SK-N-SH (cell line): ENCODE data around the gene NTRK3. TPM values are rescaled to one million over a fixed set of nuclear protein-coding genes. Genes with fewer than 3 reads are reported as not detected.

Source experiments
- CTCF ChIA-PET: fragments of 300-600, 350-600 bp; formaldehyde crosslinking; extraction: SDS; loops from one replicate; lab custom pipeline; 2021; lab: Yijun Ruan, JAX
- POLR2A ChIA-PET: fragments of 350-600 bp; sonication (Branson Sonifier 250); formaldehyde crosslinking; extraction: SDS; loops from one replicate; lab custom pipeline; 2020; ENCODE audit warnings: antibody characterized with exemption, inconsistent platforms; lab: Yijun Ruan, JAX
- DNase-seq: peaks from one replicate; pipeline ENCODE4 v3.0.0; 2012
- H2AFZ ChIP-seq: fragments of 200-600 bp; sonication (generic); 2 replicates; pipeline ENCODE4 v1.8.1; 2016; ENCODE audit warnings: antibody characterized with exemption, mild to moderate bottlenecking, low read depth
- H3F3A ChIP-seq: fragments of 200-600 bp; sonication (generic); replicated peaks from 2 replicates; pipeline ENCODE3; 2016; ENCODE audit warnings: antibody characterized with exemption, mild to moderate bottlenecking; ENCODE audit not compliant: insufficient read depth
- H3K27ac ChIP-seq, 2 experiments: fragments of 200-500 bp in 1 of 2; fragments of 200-600 bp in 1 of 2; sonication (Bioruptor generic) in 1 of 2; sonication (generic), shearing (Covaris generic) in 1 of 2; 2 replicates each; pipeline versions ENCODE4 v1.5.1 to v1.6.1; 2014 to 2016; ENCODE audit warnings: low read depth in 2 of 2, inconsistent platforms in 1 of 2, low read length in 1 of 2, mild to moderate bottlenecking in 1 of 2, mixed read lengths in 1 of 2
- H3K27me3 ChIP-seq: fragments of 200-600 bp; sonication (generic), shearing (Covaris generic); 2 replicates; pipeline ENCODE4 v1.6.1; 2016; ENCODE audit warnings: mixed run types; ENCODE audit not compliant: insufficient read depth
- H3K36me3 ChIP-seq, 2 experiments: fragments of 200-500 bp in 1 of 2; fragments of 200-600 bp in 1 of 2; sonication (Bioruptor generic) in 1 of 2; sonication (generic) in 1 of 2; replicated peaks in 1 of 2; 2 replicates each; pipeline versions ENCODE3 to v1.5.1; 2014 to 2016; ENCODE audit warnings: low read length in 1 of 2, mild to moderate bottlenecking in 1 of 2; ENCODE audit not compliant: insufficient read depth in 2 of 2, control insufficient read depth in 1 of 2
- H3K4me1 ChIP-seq, 2 experiments: fragments of 200-500 bp in 1 of 2; fragments of 200-600 bp in 1 of 2; sonication (Bioruptor generic) in 1 of 2; sonication (generic), shearing (Covaris generic) in 1 of 2; 2 replicates each; pipeline versions ENCODE4 v1.5.1 to v1.6.1; 2014 to 2016; ENCODE audit warnings: low read depth in 1 of 2, low read length in 1 of 2, mixed run types in 1 of 2; ENCODE audit not compliant: insufficient read depth in 2 of 2, control insufficient read depth in 1 of 2
- H3K4me2 ChIP-seq: fragments of 200-600 bp; sonication (generic), shearing (Covaris generic); 2 replicates; pipeline ENCODE4 v1.6.1; 2017; ENCODE audit warnings: mixed run types
- H3K4me3 ChIP-seq, 2 experiments: fragments of 200-500 bp in 1 of 2; fragments of 200-600 bp in 1 of 2; sonication (Bioruptor generic) in 1 of 2; sonication (generic), shearing (Covaris generic) in 1 of 2; 2 replicates each; pipeline versions ENCODE4 v1.5.1 to v1.8.1; 2014 to 2016; ENCODE audit warnings: low read depth in 2 of 2, inconsistent platforms in 1 of 2, low read length in 1 of 2, mild to moderate bottlenecking in 1 of 2, mixed read lengths in 1 of 2, moderate library complexity in 1 of 2
- H3K79me2 ChIP-seq: fragments of 200-600 bp; sonication (generic); 2 replicates; pipeline ENCODE4 v1.8.1; 2017; ENCODE audit warnings: mild to moderate bottlenecking; ENCODE audit not compliant: insufficient read depth
- H3K9ac ChIP-seq: fragments of 200-600 bp; sonication (generic); 2 replicates; pipeline ENCODE4 v1.6.1; 2017; ENCODE audit warnings: mixed run types
- H3K9me2 ChIP-seq: fragments of 200-600 bp; sonication (generic); 2 replicates; pipeline ENCODE4 v1.6.1; 2017; ENCODE audit warnings: mixed run types
- H3K9me3 ChIP-seq: fragments of 200-600 bp; sonication (generic); 2 replicates; pipeline ENCODE4 v1.6.1; 2017; ENCODE audit warnings: mixed run types, mild to moderate bottlenecking, moderate library complexity
- H4K20me1 ChIP-seq: fragments of 200-600 bp; sonication (generic); 2 replicates; pipeline ENCODE4 v1.6.1; 2017; ENCODE audit warnings: mild to moderate bottlenecking, mixed run types; ENCODE audit not compliant: insufficient read depth
- ELF1 ChIP-seq: IDR thresholded peaks from 2 replicates; pipeline ENCODE4 v1.4.0; 2012
- EP300 ChIP-seq, 2 experiments: IDR thresholded peaks; 2 replicates each; pipeline versions ENCODE4 v1.4.0 to v1.6.1; 2012; ENCODE audit warnings: borderline replicate concordance in 1 of 2, low read depth in 1 of 2, low read length in 1 of 2
- EZH2phosphoT487 ChIP-seq: fragments of 200-600 bp; sonication (generic); IDR thresholded peaks from 2 replicates; pipeline ENCODE4 v1.6.1; 2017; ENCODE audit warnings: low read depth, mixed run types, mild to moderate bottlenecking, antibody characterized with exemption, moderate library complexity, borderline replicate concordance
- FOXJ3 ChIP-seq: sonication (generic); formaldehyde crosslinking; IDR thresholded peaks from 2 replicates; pipeline ENCODE4 v1.5.1; 2020; ENCODE audit warnings: mild to moderate bottlenecking, missing genetic modification reagents
- FOXM1 ChIP-seq: IDR thresholded peaks from 2 replicates; pipeline ENCODE4 v1.4.0; 2012; ENCODE audit warnings: low read depth, mild to moderate bottlenecking
- GABPA ChIP-seq: IDR thresholded peaks from 2 replicates; pipeline ENCODE4 v1.4.0; 2012; ENCODE audit warnings: low read depth, mild to moderate bottlenecking
- GATA2 ChIP-seq: sonication (generic); formaldehyde crosslinking; IDR thresholded peaks from 2 replicates; pipeline ENCODE4 v1.5.0; 2020; ENCODE audit warnings: mild to moderate bottlenecking, missing genetic modification reagents
- IRF3 ChIP-seq: fragments of 150-350 bp; IDR thresholded peaks from 2 replicates; pipeline ENCODE4 v1.6.1; 2016; ENCODE audit warnings: mild to moderate bottlenecking, low read depth, low read length
- JUND ChIP-seq: IDR thresholded peaks from 2 replicates; pipeline ENCODE4 v1.4.0; 2012
- NRF1 ChIP-seq: IDR thresholded peaks from 2 replicates; pipeline ENCODE4 v1.6.1; 2012; ENCODE audit warnings: low read depth, mild to moderate bottlenecking, low read length
- PBX3 ChIP-seq: IDR thresholded peaks from 2 replicates; pipeline ENCODE4; 2012
- RAD21 ChIP-seq: IDR thresholded peaks from 2 replicates; pipeline ENCODE4 v1.6.1; 2012; ENCODE audit warnings: mild to moderate bottlenecking, low read length
- RCOR1 ChIP-seq: fragments of 150-350 bp; IDR thresholded peaks from 2 replicates; pipeline ENCODE4 v1.6.1; 2017; ENCODE audit warnings: antibody characterized with exemption, low read length
- RFX5 ChIP-seq: IDR thresholded peaks from 2 replicates; pipeline ENCODE4 v1.6.1; 2012; ENCODE audit warnings: mild to moderate bottlenecking, improper control_type of control experiment, low read length
- RXRA ChIP-seq: IDR thresholded peaks from 2 replicates; pipeline ENCODE4 v1.4.0; 2012; ENCODE audit warnings: low read depth, mild to moderate bottlenecking, borderline replicate concordance
- TAF1 ChIP-seq: IDR thresholded peaks from 2 replicates; pipeline ENCODE4 v1.6.1; 2012; ENCODE audit warnings: low read depth, mild to moderate bottlenecking, low read length, moderate library complexity, borderline replicate concordance
- TCF12 ChIP-seq: IDR thresholded peaks from 2 replicates; pipeline ENCODE4 v1.4.0; 2012
- TEAD4 ChIP-seq: IDR thresholded peaks from 2 replicates; pipeline ENCODE4 v1.4.0; 2012; ENCODE audit warnings: mild to moderate bottlenecking, borderline replicate concordance; ENCODE audit not compliant: insufficient read depth
- WGBS: methylation state at CpG from one replicate; pipeline ENCODE4 v1.1.6; 2017; ENCODE audit warnings: low lambda C conversion rate; 5-methylcytosine and 5-hydroxymethylcytosine counted together
- polyA plus RNA-seq, 3 experiments: library from polyadenylated mRNA; depleted of rRNA; stranded (reverse); fragments of >200 nt; gene quantifications; 2 replicates each; pipeline ENCODE4 v1.2.3, GENCODE V29; 2012
- TF ChIP-seq, protein P1 (sequence below): fragments of 200-600 bp; sonication (generic); IDR thresholded peaks from 2 replicates; pipeline ENCODE4 v1.6.1; 2017; ENCODE audit warnings: antibody characterized with exemption, mild to moderate bottlenecking, moderate library complexity
- TF ChIP-seq, protein P2 (sequence below): IDR thresholded peaks from 2 replicates; pipeline ENCODE4 v1.4.0; 2012; ENCODE audit warnings: low read depth
- TF ChIP-seq, protein P3 (sequence below): fragments of 150-350 bp; IDR thresholded peaks from 2 replicates; pipeline ENCODE4 v1.6.1; 2017; ENCODE audit warnings: antibody characterized with exemption, low read length, low read depth, borderline replicate concordance
- TF ChIP-seq, protein P4 (sequence below): IDR thresholded peaks from 2 replicates; pipeline ENCODE4 v1.4.0; 2012; ENCODE audit warnings: low read depth, borderline replicate concordance

Gene NTRK3
- polyA plus RNA-seq, 1 of the 3 experiments (the other 2 are of a cell fraction), result 2.6 TPM

DNA sequence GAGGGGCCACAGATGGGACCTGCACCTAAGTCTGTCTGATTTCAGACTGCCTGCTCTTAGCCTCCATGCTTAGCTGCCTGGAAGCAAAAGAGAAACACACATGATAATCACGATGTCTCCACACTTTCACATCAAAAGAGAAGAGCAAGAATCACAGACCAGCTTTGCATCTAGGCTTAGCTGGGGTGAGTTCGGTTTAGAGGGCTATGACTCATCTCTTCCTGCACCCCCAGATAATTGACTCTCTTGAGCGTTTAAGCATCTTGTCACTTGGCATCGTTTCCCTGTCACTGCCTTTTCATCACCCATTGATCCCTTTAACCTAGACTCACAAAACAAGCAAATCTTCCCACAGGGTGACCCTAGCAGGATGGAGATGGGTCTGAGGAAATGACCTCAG, 124.0 kb downstream of the NTRK3 start:
- no peak for DNase-seq
- H3K4me2 ChIP-seq, result no peak overlapping the region
- TF ChIP-seq RXRA (no peak), FOXM1 (no peak), JUND (no peak), TCF12 (no peak), FOXJ3 (CRISPR knock-in tag) (no peak), RAD21 (no peak), IRF3 (no peak), RCOR1 (no peak), EZH2phosphoT487 (no peak), PBX3 (no peak), ELF1 (no peak)
- ChIA-PET CTCF (no interaction called here), POLR2A (no interaction called here)
- H3K27ac ChIP-seq, result no peak overlapping the region
- peaks cover 0 to 2% of the 10 kb centered on the region in 2 experiments; a peak in 1 of 4 replicates for H3K4me1 ChIP-seq
- H3K36me3 ChIP-seq, result no peaks in the 10 kb centered on the region
- no peak overlapping the region for H3K4me3 ChIP-seq
- no peak overlapping the region for H3K9ac ChIP-seq
- H3F3A ChIP-seq, result no peaks in the 10 kb centered on the region
- H3K27me3 ChIP-seq, result no peaks in the 10 kb centered on the region
- no peaks in the 10 kb centered on the region for H4K20me1 ChIP-seq
- H3K9me3 ChIP-seq, result no peaks in the 10 kb centered on the region
- 27% methylated on average over 4 of the region's 4 CpGs for WGBS
- no peaks in the 10 kb centered on the region for H3K79me2 ChIP-seq
- H2AFZ ChIP-seq, result no peak overlapping the region
- H3K9me2 ChIP-seq, result no peaks in the 10 kb centered on the region

DNA sequence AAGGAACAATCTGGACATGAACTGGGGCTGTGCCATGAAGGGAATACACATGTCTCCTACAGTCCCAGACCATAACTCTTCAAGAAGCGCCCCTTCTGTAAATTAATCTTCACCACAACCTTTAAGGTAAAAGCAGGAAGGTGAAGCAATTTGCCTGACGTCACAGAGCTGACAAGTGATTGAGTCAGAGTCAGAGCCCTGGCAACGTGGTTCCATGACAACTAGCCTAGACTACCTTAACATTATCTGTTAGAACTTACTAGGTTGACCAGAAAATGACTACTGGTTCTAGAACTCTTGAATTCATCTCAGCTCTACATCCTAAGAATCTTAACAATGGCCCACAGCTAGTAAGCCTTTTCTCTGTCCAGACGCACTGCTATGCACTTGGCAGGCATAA, 124.6 kb downstream of the NTRK3 start:
- H3K27me3 ChIP-seq, result no peaks in the 10 kb centered on the region
- ChIA-PET POLR2A (no interaction called here), CTCF (no interaction called here)
- H3K9me2 ChIP-seq, result no peaks in the 10 kb centered on the region
- H3K4me1 ChIP-seq, result peaks cover 0 to 2% of the 10 kb centered on the region in 2 experiments; a peak in 1 of 4 replicates
- H3K79me2 ChIP-seq, result no peaks in the 10 kb centered on the region
- H3K9ac ChIP-seq, result no peak overlapping the region
- TF ChIP-seq IRF3 (no peak), RXRA (no peak), JUND (no peak), GATA2 (no peak), RFX5 (no peak), GABPA (no peak), EZH2phosphoT487 (no peak), EP300 (IDR thresholded peaks at IDR 0.05; ENCODE audit: borderline replicate concordance in 1 of 2, low read depth in 1 of 2, low read length in 1 of 2) (no peak), TEAD4 (no peak), NRF1 (no peak), TCF12 (no peak), ELF1 (no peak), FOXJ3 (CRISPR knock-in tag) (no peak), TAF1 (no peak)
- TF ChIP-seq, protein P1, sequence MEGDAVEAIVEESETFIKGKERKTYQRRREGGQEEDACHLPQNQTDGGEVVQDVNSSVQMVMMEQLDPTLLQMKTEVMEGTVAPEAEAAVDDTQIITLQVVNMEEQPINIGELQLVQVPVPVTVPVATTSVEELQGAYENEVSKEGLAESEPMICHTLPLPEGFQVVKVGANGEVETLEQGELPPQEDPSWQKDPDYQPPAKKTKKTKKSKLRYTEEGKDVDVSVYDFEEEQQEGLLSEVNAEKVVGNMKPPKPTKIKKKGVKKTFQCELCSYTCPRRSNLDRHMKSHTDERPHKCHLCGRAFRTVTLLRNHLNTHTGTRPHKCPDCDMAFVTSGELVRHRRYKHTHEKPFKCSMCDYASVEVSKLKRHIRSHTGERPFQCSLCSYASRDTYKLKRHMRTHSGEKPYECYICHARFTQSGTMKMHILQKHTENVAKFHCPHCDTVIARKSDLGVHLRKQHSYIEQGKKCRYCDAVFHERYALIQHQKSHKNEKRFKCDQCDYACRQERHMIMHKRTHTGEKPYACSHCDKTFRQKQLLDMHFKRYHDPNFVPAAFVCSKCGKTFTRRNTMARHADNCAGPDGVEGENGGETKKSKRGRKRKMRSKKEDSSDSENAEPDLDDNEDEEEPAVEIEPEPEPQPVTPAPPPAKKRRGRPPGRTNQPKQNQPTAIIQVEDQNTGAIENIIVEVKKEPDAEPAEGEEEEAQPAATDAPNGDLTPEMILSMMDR, result no peak
- TF ChIP-seq, protein P2, sequence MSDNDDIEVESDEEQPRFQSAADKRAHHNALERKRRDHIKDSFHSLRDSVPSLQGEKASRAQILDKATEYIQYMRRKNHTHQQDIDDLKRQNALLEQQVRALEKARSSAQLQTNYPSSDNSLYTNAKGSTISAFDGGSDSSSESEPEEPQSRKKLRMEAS, result no peak
- TF ChIP-seq, protein P3, sequence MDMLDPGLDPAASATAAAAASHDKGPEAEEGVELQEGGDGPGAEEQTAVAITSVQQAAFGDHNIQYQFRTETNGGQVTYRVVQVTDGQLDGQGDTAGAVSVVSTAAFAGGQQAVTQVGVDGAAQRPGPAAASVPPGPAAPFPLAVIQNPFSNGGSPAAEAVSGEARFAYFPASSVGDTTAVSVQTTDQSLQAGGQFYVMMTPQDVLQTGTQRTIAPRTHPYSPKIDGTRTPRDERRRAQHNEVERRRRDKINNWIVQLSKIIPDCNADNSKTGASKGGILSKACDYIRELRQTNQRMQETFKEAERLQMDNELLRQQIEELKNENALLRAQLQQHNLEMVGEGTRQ, result no peak
- TF ChIP-seq, protein P4, sequence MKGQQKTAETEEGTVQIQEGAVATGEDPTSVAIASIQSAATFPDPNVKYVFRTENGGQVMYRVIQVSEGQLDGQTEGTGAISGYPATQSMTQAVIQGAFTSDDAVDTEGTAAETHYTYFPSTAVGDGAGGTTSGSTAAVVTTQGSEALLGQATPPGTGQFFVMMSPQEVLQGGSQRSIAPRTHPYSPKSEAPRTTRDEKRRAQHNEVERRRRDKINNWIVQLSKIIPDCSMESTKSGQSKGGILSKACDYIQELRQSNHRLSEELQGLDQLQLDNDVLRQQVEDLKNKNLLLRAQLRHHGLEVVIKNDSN, result no peak
- H3K9me3 ChIP-seq, result no peaks in the 10 kb centered on the region
- H3K4me3 ChIP-seq, result no peak overlapping the region
- no peak overlapping the region for H3K4me2 ChIP-seq
- H3F3A ChIP-seq, result no peaks in the 10 kb centered on the region
- no peak overlapping the region for H2AFZ ChIP-seq
- no peak overlapping the region for H3K27ac ChIP-seq
- DNase-seq, result no peak
- H4K20me1 ChIP-seq, result no peaks in the 10 kb centered on the region
- H3K36me3 ChIP-seq, result no peaks in the 10 kb centered on the region
- 26% methylated on average over 4 of the region's 4 CpGs for WGBS
